GM12872 (cell line): ENCODE data around the gene ZNF485.

Experiments
- CTCF ChIP-seq: IDR thresholded peaks from 3 replicates; pipeline ENCODE4 v1.5.1; 2011; ENCODE audit warnings: low read depth, mild to moderate bottlenecking, low read length, moderate library complexity; ENCODE audit not compliant: insufficient read depth

Gene ZNF485

GRCh38 chr10:43594944-43595589, 11.2 kb upstream of the ZNF485 start:
- no peak for TF ChIP-seq CTCF

- no peak for TF ChIP-seq CTCF
Observed at GRCh38 chr10:43595739-43596298, 10.4 kb upstream of the ZNF485 start.

GRCh38 chr10:43596546-43596945, 9.7 kb upstream of the ZNF485 start:
- TF ChIP-seq CTCF: no peak

- TF ChIP-seq CTCF: no peak
Observed at GRCh38 chr10:43598446-43598845, 7.8 kb upstream of the ZNF485 start.

- TF ChIP-seq CTCF: no peak
Observed at GRCh38 chr10:43599333-43599732, 6.9 kb upstream of the ZNF485 start.

GRCh38 chr10:43605850-43606322, 352 bp upstream of the ZNF485 start:
- TF ChIP-seq CTCF: no peak

GRCh38 chr10:43607199-43607573, 948 bp downstream of the ZNF485 start:
- TF ChIP-seq CTCF: no peak
